Cardiac muscle cell (in vitro differentiated cells and primary cell): ENCODE results near the gene RNF26. TPM values are rescaled to one million over a fixed set of nuclear protein-coding genes. Genes with fewer than 3 reads are reported as not detected.

Experiments used
- DNase-seq, 2 donors: peaks; one replicate each; pipeline versions ENCODE4 v3.0.0 to v3.0.0-alpha.2; 2010 to 2017; ENCODE audit warnings: low read depth in 1 of 2, low spot score in 1 of 2
- H3K27ac ChIP-seq: fragments of 200-600 bp; sonication (generic); 2 replicates; pipeline ENCODE4 v1.5.1; 2016
- H3K27me3 ChIP-seq: fragments of 200-600 bp; sonication (generic); 2 replicates; pipeline ENCODE4 v1.6.0; 2016; ENCODE audit warnings: control low read depth
- H3K36me3 ChIP-seq: fragments of 200-600 bp; sonication (generic); 2 replicates; pipeline ENCODE4 v1.5.1; 2016; ENCODE audit warnings: control low read depth
- H3K4me1 ChIP-seq: fragments of 200-600 bp; sonication (generic); 2 replicates; pipeline ENCODE4 v1.8.1; 2017; ENCODE audit warnings: low read depth, mild to moderate bottlenecking, mixed run types
- H3K4me3 ChIP-seq: fragments of 200-600 bp; sonication (generic); 2 replicates; pipeline ENCODE4 v1.5.1; 2016; ENCODE audit warnings: mild to moderate bottlenecking
- H3K9me3 ChIP-seq: fragments of 200-600 bp; sonication (generic); 2 replicates; pipeline ENCODE4 v1.5.1; 2017; ENCODE audit warnings: low read depth, mild to moderate bottlenecking, control low read depth
- CTCF ChIP-seq: IDR thresholded peaks from 2 replicates; pipeline ENCODE4 v1.5.1; 2012; ENCODE audit warnings: low read depth, mild to moderate bottlenecking, low read length
- polyA plus RNA-seq: library from polyadenylated mRNA; unstranded; fragments of >200 nt; fragmentation: Nextera tagmentation; extraction: Ambion mirVana; gene quantifications from 2 replicates; pipeline ENCODE4 v1.2.1, GENCODE V29; 2016
- total RNA-seq: library from RNA; depleted of rRNA; stranded (reverse); fragments of >200 nt; gene quantifications from 2 replicates; pipeline ENCODE4 v1.2.3, GENCODE V29; 2016

The RNF26 gene
- total RNA-seq = 7.3 and 18.6 TPM in 2 replicates
- 45.6 and 99.8 TPM in 2 replicates for polyA plus RNA-seq

- Histone ChIP-seq H3K9me3 (no peaks in the 10 kb centered on the region), H3K36me3 (no peaks in the 10 kb centered on the region), H3K27me3 (peaks cover 4% of the 10 kb centered on the region), H3K4me1 (peaks cover 6% of the 10 kb centered on the region), H3K4me3 (peak within 1 kb of the TSS; percentile 60), H3K27ac (peak within 1 kb of the TSS; percentile 96)
- TF ChIP-seq CTCF = no peak
- DNase-seq = peak; percentile 98 to 99
These were observed at the start of gene RNF26 for GRCh38 chr11:119334174-119334930. TSS of gene RNF26 (plus strand) at chr11:119334527. CDS start at chr11:119335123, 596 bp downstream.

GRCh38 chr11:119285431-119285830, 48.9 kb upstream of the RNF26 start:
- Histone ChIP-seq H3K27me3 (no peaks in the 10 kb centered on the region), H3K36me3 (peaks cover 26% of the 10 kb centered on the region), H3K4me1 (peaks cover 10% of the 10 kb centered on the region), H3K4me3 (no peak overlapping the region), H3K27ac (peak overlapping the region; percentile 78), H3K9me3 (no peaks in the 10 kb centered on the region)
- DNase-seq = no peak
- TF ChIP-seq CTCF = no peak

- Histone ChIP-seq H3K27ac (peak overlapping the region; percentile 66), H3K36me3 (peaks cover 30% of the 10 kb centered on the region)
These were observed 46.1 kb upstream of the RNF26 start for GRCh38 chr11:119288219-119288618.

GRCh38 chr11:119290894-119291497, 43.3 kb upstream of the RNF26 start:
- Histone ChIP-seq H3K27me3 (no peaks in the 10 kb centered on the region), H3K27ac (no peak overlapping the region), H3K36me3 (peaks cover 22% of the 10 kb centered on the region), H3K9me3 (no peaks in the 10 kb centered on the region), H3K4me3 (no peak overlapping the region), H3K4me1 (no peaks in the 10 kb centered on the region)
- DNase-seq = no peak
- no peak for TF ChIP-seq CTCF

More at GRCh38 chr11:119288219-119288618, 46.1 kb upstream of the RNF26 start:
- Histone ChIP-seq H3K4me3 (no peak overlapping the region), H3K4me1 (peaks cover 6% of the 10 kb centered on the region), H3K9me3 (no peaks in the 10 kb centered on the region), H3K27me3 (no peaks in the 10 kb centered on the region)
- no peak for DNase-seq
- no peak for TF ChIP-seq CTCF

GRCh38 chr11:119293461-119293860, 40.9 kb upstream of the RNF26 start:
- H3K36me3 ChIP-seq = peaks cover 25% of the 10 kb centered on the region
- no peak for TF ChIP-seq CTCF
- no peaks in the 10 kb centered on the region for H3K9me3 ChIP-seq

More at GRCh38 chr11:119293461-119293860, 40.9 kb upstream of the RNF26 start:
- Histone ChIP-seq H3K4me1 (no peaks in the 10 kb centered on the region), H3K27ac (no peak overlapping the region), H3K4me3 (no peak overlapping the region), H3K27me3 (no peaks in the 10 kb centered on the region)
- DNase-seq = no peak
